H9 (cell line): Measurements from ENCODE around the gene PITX3. TPM values are rescaled to one million over a fixed set of nuclear protein-coding genes. Genes with fewer than 3 reads are reported as not detected.

Source experiments
- DNase-seq: peaks from one replicate; pipeline ENCODE4 v3.0.0-alpha.2; 2017
- H2AFZ ChIP-seq: one replicate; pipeline ENCODE4 v1.6.1; 2013; ENCODE audit warnings: mild to moderate bottlenecking, low read length, control low read depth, moderate library complexity
- H2AK5ac ChIP-seq: 2 replicates; pipeline ENCODE4 v1.6.1; 2013; ENCODE audit warnings: low read length, control low read depth, mixed read lengths; ENCODE audit not compliant: insufficient read length
- H2BK120ac ChIP-seq: one replicate; pipeline ENCODE4 v1.6.1; 2013; ENCODE audit warnings: low read depth, mild to moderate bottlenecking, low read length, control low read depth, inconsistent platforms; ENCODE audit not compliant: poor library complexity, severe bottlenecking
- H2BK12ac ChIP-seq: 2 replicates; pipeline ENCODE4 v1.6.1; 2013; ENCODE audit warnings: low read length, control low read depth, mixed read lengths, low read depth; ENCODE audit not compliant: insufficient read length
- H2BK15ac ChIP-seq: 2 replicates; pipeline ENCODE4 v1.6.1; 2013; ENCODE audit warnings: low read depth, low read length, control low read depth
- H2BK20ac ChIP-seq: one replicate; pipeline ENCODE4 v1.6.1; 2013; ENCODE audit warnings: low read depth, mild to moderate bottlenecking, low read length, control low read depth, inconsistent platforms; ENCODE audit not compliant: poor library complexity, severe bottlenecking
- H2BK5ac ChIP-seq: 2 replicates; pipeline ENCODE4 v1.6.1; 2013; ENCODE audit warnings: low read length, control low read depth, mixed read lengths; ENCODE audit not compliant: insufficient read length
- H3K14ac ChIP-seq: 2 replicates; pipeline ENCODE4 v1.6.1; 2013; ENCODE audit warnings: low read length, control low read depth; ENCODE audit not compliant: insufficient read depth
- H3K18ac ChIP-seq: 2 replicates; pipeline ENCODE4 v1.6.1; 2013; ENCODE audit warnings: low read depth, mild to moderate bottlenecking, mixed read lengths, low read length, control low read depth; ENCODE audit not compliant: insufficient read length
- H3K23ac ChIP-seq: 2 replicates; pipeline ENCODE4 v1.6.1; 2013; ENCODE audit warnings: low read length, control low read depth, mixed read lengths, low read depth; ENCODE audit not compliant: insufficient read length
- H3K23me2 ChIP-seq: 2 replicates; pipeline ENCODE4 v1.6.1; 2013; ENCODE audit warnings: low read depth, mild to moderate bottlenecking, mixed read lengths, low read length, control low read depth; ENCODE audit not compliant: insufficient read length, poor library complexity, severe bottlenecking
- H3K27ac ChIP-seq: 2 replicates; pipeline ENCODE4 v1.5.1; 2013; ENCODE audit warnings: low read length, control low read depth, mixed read lengths, low read depth; ENCODE audit not compliant: insufficient read length
- H3K27me3 ChIP-seq: 2 replicates; pipeline ENCODE4 v1.6.1; 2013; ENCODE audit warnings: low read length, control low read depth, inconsistent platforms; ENCODE audit not compliant: insufficient read depth
- H3K4ac ChIP-seq: 2 replicates; pipeline ENCODE4 v1.6.1; 2013; ENCODE audit warnings: low read depth, mild to moderate bottlenecking, control low read depth, inconsistent platforms, low read length, moderate library complexity
- H3K4me1 ChIP-seq: 2 replicates; pipeline ENCODE4 v1.6.1; 2013; ENCODE audit warnings: low read length, control low read depth, inconsistent platforms; ENCODE audit not compliant: insufficient read depth
- H3K4me2 ChIP-seq: 2 replicates; pipeline ENCODE4 v1.6.1; 2013; ENCODE audit warnings: low read length, control low read depth, mixed read lengths; ENCODE audit not compliant: insufficient read length, insufficient read depth
- H3K56ac ChIP-seq: 2 replicates; pipeline ENCODE4 v1.6.1; 2013; ENCODE audit warnings: low read depth, mild to moderate bottlenecking, mixed read lengths, low read length, control low read depth; ENCODE audit not compliant: insufficient read length
- H3K79me1 ChIP-seq: 2 replicates; pipeline ENCODE4 v1.6.1; 2013; ENCODE audit warnings: low read depth, mild to moderate bottlenecking, moderate library complexity, low read length, control low read depth, inconsistent platforms; ENCODE audit not compliant: insufficient read depth, poor library complexity, severe bottlenecking
- H3K79me2 ChIP-seq: 2 replicates; pipeline ENCODE4 v1.6.1; 2013; ENCODE audit warnings: low read length, control low read depth, inconsistent platforms; ENCODE audit not compliant: insufficient read depth
- H3K9ac ChIP-seq: 2 replicates; pipeline ENCODE4 v1.6.1; 2013; ENCODE audit warnings: low read length, control low read depth, mixed read lengths; ENCODE audit not compliant: insufficient read length; ENCODE audit errors: extremely low read depth
- H3K9me3 ChIP-seq: one replicate; pipeline ENCODE4 v1.6.1; 2013; ENCODE audit warnings: low read depth, low read length, inconsistent platforms; ENCODE audit not compliant: control insufficient read depth
- H3T11ph ChIP-seq: one replicate; pipeline ENCODE4 v1.6.1; 2013; ENCODE audit warnings: mild to moderate bottlenecking, low read length, control low read depth, inconsistent platforms
- H4K20me1 ChIP-seq: one replicate; pipeline ENCODE4 v1.6.1; 2013; ENCODE audit not compliant: control insufficient read depth, insufficient read length, insufficient read depth
- H4K5ac ChIP-seq: 2 replicates; pipeline ENCODE4 v1.6.1; 2013; ENCODE audit warnings: low read depth, mild to moderate bottlenecking, mixed read lengths, low read length, control low read depth; ENCODE audit not compliant: insufficient read length
- H4K8ac ChIP-seq: replicated peaks from 2 replicates; pipeline ENCODE4 v1.6.1; 2013; ENCODE audit warnings: low read length, control low read depth, mixed read lengths, low read depth; ENCODE audit not compliant: insufficient read length
- H4K91ac ChIP-seq: 2 replicates; pipeline ENCODE4 v1.6.1; 2013; ENCODE audit warnings: low read depth, mild to moderate bottlenecking, moderate library complexity, mixed read lengths, low read length, control low read depth; ENCODE audit not compliant: insufficient read length
- H3K27ac Mint-ChIP-seq, 3 experiments: 2 replicates in 2 of 3; 3 replicates in 1 of 3; pipeline ENCODE4 v1.8.0; 2020 to 2021; ENCODE audit warnings: mixed read lengths in 3 of 3, mild to moderate bottlenecking in 1 of 3, moderate library complexity in 1 of 3
- H3K27me3 Mint-ChIP-seq: 2 replicates; pipeline ENCODE4 v1.8.0; 2021; ENCODE audit warnings: low read depth, mild to moderate bottlenecking, moderate library complexity, mixed read lengths
- H3K36me3 Mint-ChIP-seq, 3 experiments: 2 replicates in 2 of 3; 3 replicates in 1 of 3; pipeline ENCODE4 v1.8.0; 2020 to 2021; ENCODE audit warnings: low read depth in 3 of 3, mixed read lengths in 3 of 3; ENCODE audit not compliant: insufficient read depth in 1 of 3
- H3K4me1 Mint-ChIP-seq, 2 experiments: 2 replicates each; pipeline ENCODE4 v1.8.0; 2020; ENCODE audit warnings: mixed read lengths in 2 of 2
- H3K4me3 Mint-ChIP-seq, 2 experiments: 2 replicates in 1 of 2; 3 replicates in 1 of 2; pipeline ENCODE4 v1.8.0; 2020 to 2021; ENCODE audit warnings: mild to moderate bottlenecking in 2 of 2, mixed read lengths in 2 of 2, moderate library complexity in 1 of 2
- H3K9me3 Mint-ChIP-seq, 2 experiments: 2 replicates in 1 of 2; 3 replicates in 1 of 2; pipeline ENCODE4 v1.8.0; 2020; ENCODE audit warnings: mild to moderate bottlenecking in 2 of 2, mixed read lengths in 2 of 2, moderate library complexity in 1 of 2
- WGBS: extraction: QIAGEN DNeasy Blood & Tissue Kit; methylation state at CpG from one replicate; pipeline ENCODE4 v1.1.7; 2013; ENCODE audit warnings: missing lambda C conversion rate, low lambda C conversion rate, mixed read lengths; ENCODE audit not compliant: insufficient read length; ENCODE audit errors: extremely low coverage; 5-methylcytosine and 5-hydroxymethylcytosine counted together
- total RNA-seq: library from RNA; stranded (reverse); gene quantifications from 2 replicates; pipeline ENCODE4 v1.2.1, GENCODE V29; 2021
- TF ChIP-seq, protein P1 (sequence below): fragments of 200-600 bp; sonication (generic); conservative IDR thresholded peaks from 3 replicates; pipeline ENCODE4 v1.8.0; 2021; ENCODE audit warnings: antibody characterized with exemption, mild to moderate bottlenecking

PITX3 gene
- total RNA-seq, 1 experiment from 2014 or later: not detected

DNA sequence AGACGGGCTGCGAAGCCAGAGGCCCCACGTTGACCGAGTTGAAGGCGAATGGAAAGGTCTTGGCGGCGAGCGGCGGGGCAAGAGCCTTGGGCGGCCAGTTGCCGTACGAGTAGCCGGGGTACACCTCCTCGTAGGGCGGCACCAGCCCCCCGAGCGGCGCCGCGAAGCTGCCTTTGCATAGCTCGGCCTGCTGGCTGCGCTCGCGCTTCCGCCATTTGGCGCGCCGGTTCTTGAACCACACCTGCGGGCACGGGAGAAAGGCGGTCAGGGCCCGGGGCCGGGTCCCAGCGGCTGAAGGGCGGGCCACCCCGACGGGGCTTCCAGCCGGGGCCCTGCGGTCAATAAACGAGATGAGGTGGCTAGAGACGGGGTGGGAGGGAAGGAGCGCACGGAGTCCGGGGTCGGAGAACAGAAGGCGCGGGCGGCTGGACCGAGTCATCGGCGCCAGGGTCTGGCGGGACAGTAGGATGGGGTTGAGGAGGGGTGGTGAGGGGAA lies 10.4 kb downstream of the PITX3 start:
- no CpG with 5 or more reads among the region's 52 CpGs for WGBS
- TF ChIP-seq, protein P1, sequence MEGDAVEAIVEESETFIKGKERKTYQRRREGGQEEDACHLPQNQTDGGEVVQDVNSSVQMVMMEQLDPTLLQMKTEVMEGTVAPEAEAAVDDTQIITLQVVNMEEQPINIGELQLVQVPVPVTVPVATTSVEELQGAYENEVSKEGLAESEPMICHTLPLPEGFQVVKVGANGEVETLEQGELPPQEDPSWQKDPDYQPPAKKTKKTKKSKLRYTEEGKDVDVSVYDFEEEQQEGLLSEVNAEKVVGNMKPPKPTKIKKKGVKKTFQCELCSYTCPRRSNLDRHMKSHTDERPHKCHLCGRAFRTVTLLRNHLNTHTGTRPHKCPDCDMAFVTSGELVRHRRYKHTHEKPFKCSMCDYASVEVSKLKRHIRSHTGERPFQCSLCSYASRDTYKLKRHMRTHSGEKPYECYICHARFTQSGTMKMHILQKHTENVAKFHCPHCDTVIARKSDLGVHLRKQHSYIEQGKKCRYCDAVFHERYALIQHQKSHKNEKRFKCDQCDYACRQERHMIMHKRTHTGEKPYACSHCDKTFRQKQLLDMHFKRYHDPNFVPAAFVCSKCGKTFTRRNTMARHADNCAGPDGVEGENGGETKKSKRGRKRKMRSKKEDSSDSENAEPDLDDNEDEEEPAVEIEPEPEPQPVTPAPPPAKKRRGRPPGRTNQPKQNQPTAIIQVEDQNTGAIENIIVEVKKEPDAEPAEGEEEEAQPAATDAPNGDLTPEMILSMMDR: peak; percentile 53

More for the DNA sequence above, 10.4 kb downstream of the PITX3 start:
- Histone ChIP-seq H3K18ac (no peak overlapping the region), H2BK12ac (no peak overlapping the region), H3K4me2 (peak overlapping the region; percentile 53), H4K20me1 (peaks cover 2% of the 10 kb centered on the region), H3K14ac (no peak overlapping the region), H2BK5ac (no peak overlapping the region), H3K23me2 (peaks cover 16% of the 10 kb centered on the region), H3K79me2 (no peaks in the 10 kb centered on the region), H3K56ac (no peak overlapping the region), H3K4ac (no peak overlapping the region), H3K4me1 (no peaks in the 10 kb centered on the region), H3K9me3 (no peaks in the 10 kb centered on the region), H2BK20ac (no peak overlapping the region), H3K27me3 (peaks cover 67% of the 10 kb centered on the region), H4K8ac (no peak overlapping the region), H3K79me1 (no peaks in the 10 kb centered on the region), H3T11ph (no peak overlapping the region), H4K91ac (no peak overlapping the region), H2BK120ac (no peak overlapping the region), H3K9ac (no peak overlapping the region), H2BK15ac (no peak overlapping the region), H3K23ac (no peak overlapping the region), H2AK5ac (no peak overlapping the region), H2AFZ (no peak overlapping the region), H3K27ac (no peak overlapping the region), H4K5ac (no peak overlapping the region)
- Mint-ChIP-seq H3K9me3 (peaks cover 0 to 6% of the 10 kb centered on the region in 2 experiments; a peak in 2 of 5 replicates), H3K27me3 (peaks cover 98% of the 10 kb centered on the region), H3K4me1 (peaks cover 3 to 17% of the 10 kb centered on the region in 2 experiments), H3K4me3 (peak overlapping the region; percentile 57 to 80), H3K27ac (no peak overlapping the region), H3K36me3 (no peaks in the 10 kb centered on the region; a peak in 1 of 7 replicates)
- peak; percentile 69 for DNase-seq
